WTC11 (cell line): ENCODE measurements around the gene GRAMD1A. TPM values are rescaled to one million over a fixed set of nuclear protein-coding genes. Genes with fewer than 3 reads are reported as not detected.
A peak's percentile ranks its signal among the peaks of the same experiment; 100 is the strongest.

Source experiments
- ATAC-seq: fragments of 200-7000 bp; cut with Tn5 transposase; 2 replicates; pipeline ENCODE4 v1.10.0; 2021; ENCODE audit warnings: mild to moderate bottlenecking, moderate library complexity
- CTCF ChIA-PET: fragments of 300-600 bp; sonication (Branson Sonifier 250); formaldehyde crosslinking; loops from one replicate; lab custom pipeline; 2021; ENCODE audit warnings: antibody characterized with exemption; lab: Charles Lee
- POLR2A ChIA-PET: fragments of 350-600 bp; sonication (Branson Sonifier 250); formaldehyde crosslinking; loops from one replicate; lab custom pipeline; 2021; ENCODE audit warnings: antibody characterized with exemption; lab: Charles Lee
- DNase-seq: peaks from one replicate; pipeline ENCODE4 v3.0.0; 2021; ENCODE audit warnings: low spot score
- H3K27ac Mint-ChIP-seq: 2 replicates; pipeline ENCODE4 v1.8.0; 2021; ENCODE audit warnings: mixed read lengths
- H3K27me3 Mint-ChIP-seq: 2 replicates; pipeline ENCODE4 v1.8.0; 2021; ENCODE audit warnings: low read depth, mild to moderate bottlenecking, moderate library complexity, mixed read lengths
- H3K36me3 Mint-ChIP-seq: 2 replicates; pipeline ENCODE4 v1.8.0; 2021; ENCODE audit warnings: mixed read lengths
- H3K4me1 Mint-ChIP-seq: 2 replicates; pipeline ENCODE4 v1.8.0; 2022; ENCODE audit warnings: mixed read lengths
- H3K4me3 Mint-ChIP-seq: 2 replicates; pipeline ENCODE4 v1.8.0; 2021; ENCODE audit warnings: mild to moderate bottlenecking, moderate library complexity, mixed read lengths
- H3K9me3 Mint-ChIP-seq: 2 replicates; pipeline ENCODE4 v1.8.0; 2021; ENCODE audit warnings: mixed read lengths
- ATF1 ChIP-seq: sonication (generic); formaldehyde crosslinking; IDR thresholded peaks from 2 replicates; pipeline ENCODE4 v1.8.1; 2023; ENCODE audit warnings: mild to moderate bottlenecking, moderate library complexity, missing genetic modification reagents
- CBFB ChIP-seq: sonication (generic); formaldehyde crosslinking; IDR thresholded peaks from 2 replicates; pipeline ENCODE4 v1.8.1; 2022; ENCODE audit warnings: mild to moderate bottlenecking, low read depth, missing genetic modification reagents
- CREM ChIP-seq: sonication (generic); formaldehyde crosslinking; IDR thresholded peaks from 2 replicates; pipeline ENCODE4 v1.8.1; 2022; ENCODE audit warnings: mild to moderate bottlenecking, missing genetic modification reagents, moderate library complexity
- FOXK1 ChIP-seq: sonication (generic); formaldehyde crosslinking; IDR thresholded peaks from 2 replicates; pipeline ENCODE4 v1.8.0; 2022; ENCODE audit warnings: mild to moderate bottlenecking, moderate library complexity, missing genetic modification reagents
- IRF1 ChIP-seq: sonication (generic); formaldehyde crosslinking; IDR thresholded peaks from 2 replicates; pipeline ENCODE4 v1.8.0; 2023; ENCODE audit warnings: missing genetic modification reagents
- JAZF1 ChIP-seq: fragments of 250-450 bp; sonication (Bioruptor Pico); IDR thresholded peaks from 2 replicates; pipeline ENCODE4 v1.9.0; 2021; ENCODE audit warnings: moderate library complexity, mild to moderate bottlenecking, inconsistent platforms
- MXD4 ChIP-seq: fragments of 250-450 bp; sonication (Bioruptor Pico); IDR thresholded peaks from 2 replicates; pipeline ENCODE4 v1.8.0; 2021; ENCODE audit warnings: mild to moderate bottlenecking, moderate library complexity, borderline replicate concordance
- NFYB ChIP-seq: sonication (generic); formaldehyde crosslinking; conservative IDR thresholded peaks from 2 replicates; pipeline ENCODE4 v1.8.0; 2022; ENCODE audit warnings: low read depth, missing genetic modification reagents
- NR1H2 ChIP-seq: sonication (generic); formaldehyde crosslinking; IDR thresholded peaks from 2 replicates; pipeline ENCODE4 v1.9.0; 2021; ENCODE audit warnings: mild to moderate bottlenecking, moderate library complexity, missing genetic modification reagents
- PREB ChIP-seq: sonication (generic); formaldehyde crosslinking; IDR thresholded peaks from 2 replicates; pipeline ENCODE4 v1.8.1; 2022; ENCODE audit warnings: mild to moderate bottlenecking, missing genetic modification reagents, moderate library complexity, borderline replicate concordance
- PRRX2 ChIP-seq: fragments of 250-450 bp; sonication (Bioruptor Pico); IDR thresholded peaks from 2 replicates; pipeline ENCODE4 v1.8.0; 2021; ENCODE audit warnings: mild to moderate bottlenecking
- SOX15 ChIP-seq: fragments of 250-450 bp; sonication (Bioruptor Pico); IDR thresholded peaks from 2 replicates; pipeline ENCODE4 v1.9.0; 2021; ENCODE audit warnings: mild to moderate bottlenecking
- STAT6 ChIP-seq: sonication (generic); formaldehyde crosslinking; conservative IDR thresholded peaks from 2 replicates; pipeline ENCODE4 v1.8.1; 2023; ENCODE audit warnings: mild to moderate bottlenecking, low read depth, missing genetic modification reagents, moderate library complexity
- TEAD4 ChIP-seq: sonication (generic); formaldehyde crosslinking; IDR thresholded peaks from 2 replicates; pipeline ENCODE4 v1.8.0; 2022; ENCODE audit warnings: mild to moderate bottlenecking, missing genetic modification reagents
- ZNF416 ChIP-seq: fragments of 250-450 bp; sonication (Bioruptor Pico); IDR thresholded peaks from 2 replicates; pipeline ENCODE4 v1.9.0; 2021; ENCODE audit warnings: mild to moderate bottlenecking, inconsistent platforms
- total RNA-seq: library from RNA; stranded (reverse); gene quantifications from 3 replicates; pipeline ENCODE4 v1.2.3, GENCODE V29; 2021
- TF ChIP-seq, protein P1 (sequence below): sonication (generic); formaldehyde crosslinking; IDR thresholded peaks from 2 replicates; pipeline ENCODE4 v1.8.0; 2022; ENCODE audit warnings: mild to moderate bottlenecking, missing genetic modification reagents
- TF ChIP-seq, protein P2 (sequence below): fragments of 250-450 bp; sonication (Bioruptor Pico); IDR thresholded peaks from 2 replicates; pipeline ENCODE4 v1.8.0; 2021; ENCODE audit warnings: mild to moderate bottlenecking
- TF ChIP-seq, protein P3 (sequence below): sonication (generic); formaldehyde crosslinking; IDR thresholded peaks from 2 replicates; pipeline ENCODE4 v1.8.0; 2022; ENCODE audit warnings: mild to moderate bottlenecking, missing genetic modification reagents

The GRAMD1A gene
- total RNA-seq, 1 experiment from 2014 or later, result 389 TPM

- H3K4me1 Mint-ChIP-seq, result peaks cover 53% of the 10 kb centered on the region
- no peaks in the 10 kb centered on the region for H3K36me3 Mint-ChIP-seq
- DNase-seq (no peak), ATAC-seq (no peak)
- TF ChIP-seq CBFB (CRISPR knock-in tag), result 0 out of 2 replicates have a peak, but pooled peaks have one; percentile 7
- TF ChIP-seq PREB, result no peak
- no peak for TF ChIP-seq CREM (CRISPR knock-in tag)
- no peak for TF ChIP-seq TEAD4 (CRISPR knock-in tag)
- no peak for TF ChIP-seq ATF1 (CRISPR knock-in tag)
- no peak for TF ChIP-seq FOXK1 (CRISPR knock-in tag)
- peak overlapping the region; percentile 67 for H3K4me3 Mint-ChIP-seq
- ChIA-PET CTCF (interaction anchor here (0.6 to 1.6 kb wide), 9 partner anchors 11 to 203 kb away, joined by 3 to 9 read pairs (median 4); partner anchors contain the start of gene LGI4), POLR2A (interaction anchor here (1.0 kb wide), 1 partner anchor 14 kb away, joined by 3 read pairs; no protein-coding TSS in a partner anchor)
- H3K27ac Mint-ChIP-seq, result peak overlapping the region; percentile 51
- no peaks in the 10 kb centered on the region for H3K27me3 Mint-ChIP-seq
- no peaks in the 10 kb centered on the region for H3K9me3 Mint-ChIP-seq
Observed at GRCh38 chr19:35042056-35042730, 42.1 kb downstream of the GRAMD1A start.

DNA sequence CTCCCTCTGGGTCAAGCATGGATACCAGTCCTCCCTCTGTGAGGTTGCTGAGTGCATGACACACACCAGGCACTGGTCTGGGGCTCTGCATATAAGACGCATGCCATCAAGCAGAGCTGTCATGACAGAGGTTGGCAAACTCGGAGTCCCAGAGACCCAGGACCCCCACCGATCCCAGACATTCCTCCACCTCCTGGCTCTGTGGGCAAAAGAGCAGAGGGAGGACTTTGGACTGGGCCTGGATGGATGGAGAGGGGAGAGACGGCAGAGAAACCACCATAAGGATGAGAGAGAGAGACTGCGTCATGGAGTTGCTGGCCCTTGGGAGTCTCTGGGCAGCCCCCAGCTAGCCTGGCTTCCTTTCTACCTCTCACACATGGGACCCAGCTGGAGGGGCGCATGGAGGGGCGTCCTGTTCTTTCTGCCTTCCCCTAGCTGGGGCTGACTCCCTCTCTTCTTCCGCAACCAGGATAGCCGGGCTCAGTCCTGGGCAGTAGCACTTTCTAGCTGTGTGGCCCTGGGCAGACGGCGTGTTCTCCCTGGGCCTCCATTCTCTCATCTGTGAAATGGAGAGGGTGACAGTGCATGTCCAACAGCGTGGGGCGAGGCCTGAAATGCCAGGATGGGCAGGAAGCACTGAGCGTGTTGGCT, 43.0 kb downstream of the GRAMD1A start:
- no peaks in the 10 kb centered on the region for H3K36me3 Mint-ChIP-seq
- peak overlapping the region; percentile 67 for H3K4me3 Mint-ChIP-seq
- no peak for ATAC-seq
- no peak for DNase-seq
- TF ChIP-seq STAT6 (CRISPR knock-in tag), result no peak
- no peak for TF ChIP-seq NFYB (CRISPR knock-in tag)
- no peak for TF ChIP-seq MXD4 (CRISPR knock-in tag)
- no peak for TF ChIP-seq ZNF416 (CRISPR knock-in tag)
- TF ChIP-seq IRF1 (CRISPR knock-in tag), result no peak
- TF ChIP-seq, protein P1, sequence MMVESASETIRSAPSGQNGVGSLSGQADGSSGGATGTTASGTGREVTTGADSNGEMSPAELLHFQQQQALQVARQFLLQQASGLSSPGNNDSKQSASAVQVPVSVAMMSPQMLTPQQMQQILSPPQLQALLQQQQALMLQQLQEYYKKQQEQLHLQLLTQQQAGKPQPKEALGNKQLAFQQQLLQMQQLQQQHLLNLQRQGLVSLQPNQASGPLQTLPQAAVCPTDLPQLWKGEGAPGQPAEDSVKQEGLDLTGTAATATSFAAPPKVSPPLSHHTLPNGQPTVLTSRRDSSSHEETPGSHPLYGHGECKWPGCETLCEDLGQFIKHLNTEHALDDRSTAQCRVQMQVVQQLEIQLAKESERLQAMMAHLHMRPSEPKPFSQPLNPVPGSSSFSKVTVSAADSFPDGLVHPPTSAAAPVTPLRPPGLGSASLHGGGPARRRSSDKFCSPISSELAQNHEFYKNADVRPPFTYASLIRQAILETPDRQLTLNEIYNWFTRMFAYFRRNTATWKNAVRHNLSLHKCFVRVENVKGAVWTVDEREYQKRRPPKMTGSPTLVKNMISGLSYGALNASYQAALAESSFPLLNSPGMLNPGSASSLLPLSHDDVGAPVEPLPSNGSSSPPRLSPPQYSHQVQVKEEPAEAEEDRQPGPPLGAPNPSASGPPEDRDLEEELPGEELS, result no peak
- TF ChIP-seq, protein P2, sequence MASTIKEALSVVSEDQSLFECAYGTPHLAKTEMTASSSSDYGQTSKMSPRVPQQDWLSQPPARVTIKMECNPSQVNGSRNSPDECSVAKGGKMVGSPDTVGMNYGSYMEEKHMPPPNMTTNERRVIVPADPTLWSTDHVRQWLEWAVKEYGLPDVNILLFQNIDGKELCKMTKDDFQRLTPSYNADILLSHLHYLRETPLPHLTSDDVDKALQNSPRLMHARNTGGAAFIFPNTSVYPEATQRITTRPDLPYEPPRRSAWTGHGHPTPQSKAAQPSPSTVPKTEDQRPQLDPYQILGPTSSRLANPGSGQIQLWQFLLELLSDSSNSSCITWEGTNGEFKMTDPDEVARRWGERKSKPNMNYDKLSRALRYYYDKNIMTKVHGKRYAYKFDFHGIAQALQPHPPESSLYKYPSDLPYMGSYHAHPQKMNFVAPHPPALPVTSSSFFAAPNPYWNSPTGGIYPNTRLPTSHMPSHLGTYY (CRISPR knock-in tag), result no peak
- no peak for TF ChIP-seq NR1H2 (CRISPR knock-in tag)
- no peak for TF ChIP-seq JAZF1
- no peak for TF ChIP-seq SOX15
- TF ChIP-seq PRRX2 (CRISPR knock-in tag), result no peak
- TF ChIP-seq, protein P3, sequence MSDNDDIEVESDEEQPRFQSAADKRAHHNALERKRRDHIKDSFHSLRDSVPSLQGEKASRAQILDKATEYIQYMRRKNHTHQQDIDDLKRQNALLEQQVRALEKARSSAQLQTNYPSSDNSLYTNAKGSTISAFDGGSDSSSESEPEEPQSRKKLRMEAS, result no peak
- no peaks in the 10 kb centered on the region for H3K9me3 Mint-ChIP-seq
- no peaks in the 10 kb centered on the region for H3K27me3 Mint-ChIP-seq
- H3K27ac Mint-ChIP-seq, result no peak overlapping the region
- peaks cover 53% of the 10 kb centered on the region for H3K4me1 Mint-ChIP-seq
- ChIA-PET POLR2A (no interaction called here), CTCF (interaction anchor here (0.7 to 2.5 kb wide), 8 partner anchors 13 to 468 kb away, joined by 3 to 80 read pairs (median 4); partner anchors contain the start of gene FXYD5)
